Stomach (tissue), 4 donors: Measurements from ENCODE around the gene PTPRS.

Source experiments
- POLR2A ChIP-seq, 4 donors: fragments of 450-650 bp; IDR thresholded peaks; one replicate each; pipeline ENCODE4 v1.6.1; 2016; ENCODE audit warnings: antibody characterized with exemption in 4 of 4, control low read depth in 2 of 4, mild to moderate bottlenecking in 1 of 4, moderate library complexity in 1 of 4
- TF ChIP-seq, protein P1 (sequence below), 7 experiments: fragments of 450-650 bp in 4 of 7; fragments of 200-600 bp in 3 of 7; sonication (generic) in 3 of 7; IDR thresholded peaks; one replicate each; pipeline ENCODE4 v1.5.1; 2016 to 2019; ENCODE audit warnings: antibody characterized with exemption in 7 of 7, control low read depth in 2 of 7, mild to moderate bottlenecking in 1 of 7

DNA sequence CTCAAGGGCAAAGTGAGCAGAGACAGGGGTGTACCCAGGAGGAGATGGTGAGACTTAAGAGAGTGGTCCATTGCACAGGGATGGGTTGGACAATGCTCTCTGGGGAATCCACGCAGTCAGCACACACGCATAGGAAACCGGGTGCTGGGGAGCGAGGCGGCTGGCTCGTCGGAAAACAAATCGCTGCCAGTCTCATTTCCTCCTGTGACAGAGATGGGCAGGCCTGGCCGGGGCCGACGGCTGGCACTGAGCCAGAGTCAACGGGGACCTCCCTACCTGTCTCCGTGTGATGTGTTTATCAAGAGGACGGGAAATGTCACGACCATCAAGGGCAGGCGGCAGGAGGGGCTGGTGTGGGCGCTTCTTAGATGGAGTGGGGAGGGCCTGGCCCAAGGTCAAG lies 27.3 kb downstream of the PTPRS start:
- TF ChIP-seq POLR2A (IDR thresholded peaks at IDR 0.05) = no peak
- TF ChIP-seq, protein P1, sequence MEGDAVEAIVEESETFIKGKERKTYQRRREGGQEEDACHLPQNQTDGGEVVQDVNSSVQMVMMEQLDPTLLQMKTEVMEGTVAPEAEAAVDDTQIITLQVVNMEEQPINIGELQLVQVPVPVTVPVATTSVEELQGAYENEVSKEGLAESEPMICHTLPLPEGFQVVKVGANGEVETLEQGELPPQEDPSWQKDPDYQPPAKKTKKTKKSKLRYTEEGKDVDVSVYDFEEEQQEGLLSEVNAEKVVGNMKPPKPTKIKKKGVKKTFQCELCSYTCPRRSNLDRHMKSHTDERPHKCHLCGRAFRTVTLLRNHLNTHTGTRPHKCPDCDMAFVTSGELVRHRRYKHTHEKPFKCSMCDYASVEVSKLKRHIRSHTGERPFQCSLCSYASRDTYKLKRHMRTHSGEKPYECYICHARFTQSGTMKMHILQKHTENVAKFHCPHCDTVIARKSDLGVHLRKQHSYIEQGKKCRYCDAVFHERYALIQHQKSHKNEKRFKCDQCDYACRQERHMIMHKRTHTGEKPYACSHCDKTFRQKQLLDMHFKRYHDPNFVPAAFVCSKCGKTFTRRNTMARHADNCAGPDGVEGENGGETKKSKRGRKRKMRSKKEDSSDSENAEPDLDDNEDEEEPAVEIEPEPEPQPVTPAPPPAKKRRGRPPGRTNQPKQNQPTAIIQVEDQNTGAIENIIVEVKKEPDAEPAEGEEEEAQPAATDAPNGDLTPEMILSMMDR (IDR thresholded peaks at IDR 0.05) = no peak
